ENCODE measurements around the gene MICU2.

MICU2 gene

DNA sequence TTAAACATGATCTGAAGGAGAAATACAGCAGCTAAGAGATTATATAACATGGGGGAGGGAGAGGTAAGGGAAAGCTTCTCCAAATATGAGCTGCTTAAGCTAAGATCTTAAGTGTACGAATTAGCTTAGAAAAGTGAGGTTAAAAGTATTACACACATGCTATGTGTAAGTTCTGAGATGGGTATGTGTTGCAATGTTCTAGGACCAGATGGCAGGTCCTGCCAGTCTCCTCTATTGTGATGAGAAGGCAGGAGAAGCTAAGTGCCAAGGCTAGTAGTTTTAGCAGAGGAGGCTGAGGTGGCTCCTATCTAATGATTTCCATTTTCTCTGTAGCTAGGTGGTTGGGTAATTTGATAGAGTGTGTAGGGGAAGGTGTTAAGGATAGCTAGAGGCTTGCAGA is 57.6 kb downstream of the MICU2 start:
- no peak for DNase-seq (ENCODE audit: low read depth in 2 of 3, low spot score in 2 of 3)

DNA sequence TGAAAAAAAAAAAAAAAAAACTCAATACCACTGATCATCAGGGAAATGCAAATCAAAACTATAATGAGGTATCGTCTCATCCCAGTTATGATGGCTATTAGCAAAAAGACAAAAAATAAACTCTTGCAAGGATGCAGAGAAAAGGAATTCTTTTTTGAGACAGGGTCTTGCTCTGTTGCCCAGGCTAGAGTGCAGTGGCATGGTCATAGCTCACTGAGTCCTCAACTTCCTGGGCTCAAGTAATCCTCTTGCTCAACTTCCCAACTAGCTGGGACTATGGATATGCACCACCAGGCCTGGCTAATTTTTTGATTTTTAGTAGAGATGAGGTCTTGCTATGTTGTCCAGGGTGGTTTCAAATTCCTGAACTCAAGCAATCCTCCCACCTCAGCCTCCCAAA is 59.5 kb downstream of the MICU2 start:
- DNase-seq (ENCODE audit: low read depth in 2 of 3, low spot score in 2 of 3): no peak

DNA sequence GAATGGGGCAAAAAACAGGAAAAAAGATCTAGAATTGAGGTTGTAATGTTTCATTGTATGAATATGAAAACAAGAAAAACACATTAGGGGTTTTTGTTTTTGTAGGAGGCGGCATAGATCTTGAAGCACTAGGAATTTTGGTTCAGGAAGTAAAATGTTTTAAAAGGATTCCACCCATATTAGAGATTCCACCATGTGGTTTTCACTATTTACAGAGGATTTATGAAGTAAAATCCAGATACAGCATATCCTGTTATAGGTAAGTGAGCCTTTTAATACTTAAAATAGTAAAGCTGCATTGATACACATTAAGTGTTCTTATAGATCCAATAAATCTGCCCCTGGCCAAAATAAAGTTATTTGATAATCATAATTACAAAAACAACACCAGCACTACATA is 61.4 kb downstream of the MICU2 start:
- no peak for DNase-seq (ENCODE audit: low read depth in 2 of 3, low spot score in 2 of 3)

DNA sequence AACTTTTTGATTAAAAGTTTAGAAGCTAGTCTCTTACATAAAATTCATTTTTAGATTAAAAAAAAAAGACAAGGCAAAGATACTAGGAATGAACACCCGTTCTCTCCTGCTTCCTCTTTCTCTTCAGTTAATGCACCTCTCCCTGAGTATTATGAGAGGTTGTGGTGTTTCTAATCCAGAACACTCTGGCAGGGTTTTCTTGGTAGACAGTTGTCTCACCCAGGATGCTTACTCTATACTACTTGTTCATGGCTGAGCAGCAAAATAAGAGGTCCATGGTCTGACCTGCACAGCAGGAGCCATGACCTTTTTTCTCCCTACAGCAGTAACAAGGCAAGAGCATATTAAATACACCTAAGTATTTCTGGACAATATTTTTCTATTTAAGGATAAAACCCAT is 62.0 kb downstream of the MICU2 start:
- no peak for DNase-seq (ENCODE audit: low read depth in 2 of 3, low spot score in 2 of 3)

DNA sequence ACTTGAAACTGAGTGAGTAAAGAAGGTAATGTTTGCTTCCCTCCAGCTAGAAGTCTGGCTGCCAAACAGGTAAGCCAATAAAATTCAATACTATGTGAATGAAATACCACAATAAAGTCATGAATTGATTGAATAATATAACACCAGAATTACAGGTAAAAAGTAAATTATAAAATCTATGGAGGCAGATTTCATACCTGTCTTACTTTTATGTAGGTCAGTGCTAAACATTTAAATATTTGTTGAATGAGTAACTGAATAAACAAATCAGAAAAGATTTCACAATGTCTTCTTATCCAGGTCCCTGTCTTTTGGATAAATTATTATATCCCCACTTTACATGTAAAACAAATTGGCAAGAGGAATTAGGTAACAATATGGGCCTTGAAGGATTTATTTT is 62.7 kb downstream of the MICU2 start:
- DNase-seq (ENCODE audit: low read depth in 2 of 3, low spot score in 2 of 3): no peak

DNA sequence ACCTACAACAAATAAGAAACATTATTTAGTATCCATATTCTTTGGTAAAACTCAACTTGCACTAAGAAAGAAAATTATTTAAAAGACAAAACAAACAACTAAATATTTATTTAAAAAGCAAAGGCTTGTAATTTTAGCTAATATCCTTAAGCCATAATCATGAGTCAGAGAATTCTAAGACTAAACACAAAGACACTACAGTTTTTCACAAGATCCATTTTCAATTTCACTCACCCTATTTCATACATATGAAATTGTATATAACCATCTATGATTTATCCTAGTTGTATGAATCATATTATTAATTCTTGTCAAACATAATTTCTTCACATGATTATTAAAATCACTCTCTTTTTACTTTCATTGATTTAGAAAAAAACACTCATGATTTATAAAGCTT is 64.3 kb downstream of the MICU2 start:
- no peak for DNase-seq (ENCODE audit: low read depth in 2 of 3, low spot score in 2 of 3)

DNA sequence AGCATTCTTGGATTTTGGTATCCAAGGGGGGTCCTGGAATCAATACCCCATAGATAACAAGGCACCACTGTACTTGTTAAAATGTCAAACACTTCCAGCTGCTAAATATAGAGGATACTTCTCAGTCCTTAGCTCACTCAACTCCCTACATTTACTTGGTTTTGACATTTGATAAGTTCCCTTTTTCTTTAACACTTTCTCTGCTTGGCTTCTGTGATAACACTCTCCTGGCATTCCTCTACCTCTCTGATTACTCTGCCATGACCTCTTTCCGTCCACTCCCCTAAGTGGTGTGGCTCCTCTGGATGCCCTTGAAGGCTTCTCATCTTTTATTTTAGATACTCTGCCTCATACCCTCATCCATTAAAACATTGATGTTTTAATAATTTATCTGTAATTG is 65.2 kb downstream of the MICU2 start:
- no peak for DNase-seq (ENCODE audit: low read depth in 2 of 3, low spot score in 2 of 3)

DNA sequence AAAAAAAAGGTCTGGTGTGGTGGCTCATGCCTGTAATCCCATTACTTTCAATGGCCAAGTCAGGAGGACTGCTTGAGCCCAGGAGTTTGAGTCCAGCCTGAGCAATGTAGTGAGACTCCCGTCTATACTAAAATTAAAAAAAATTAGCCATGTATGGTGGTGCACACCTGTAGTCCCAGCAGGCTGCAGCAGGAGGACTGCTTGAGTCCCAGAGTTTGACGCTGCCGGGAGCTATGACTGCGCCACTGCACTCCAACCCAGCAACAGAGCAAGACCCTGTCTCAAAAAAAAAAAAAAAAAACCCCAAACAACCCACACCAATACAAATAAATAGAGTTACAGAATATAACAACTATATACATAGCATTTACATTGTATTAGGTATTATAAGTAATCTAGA is 65.7 kb downstream of the MICU2 start:
- DNase-seq (ENCODE audit: low read depth in 2 of 3, low spot score in 2 of 3): no peak

DNA sequence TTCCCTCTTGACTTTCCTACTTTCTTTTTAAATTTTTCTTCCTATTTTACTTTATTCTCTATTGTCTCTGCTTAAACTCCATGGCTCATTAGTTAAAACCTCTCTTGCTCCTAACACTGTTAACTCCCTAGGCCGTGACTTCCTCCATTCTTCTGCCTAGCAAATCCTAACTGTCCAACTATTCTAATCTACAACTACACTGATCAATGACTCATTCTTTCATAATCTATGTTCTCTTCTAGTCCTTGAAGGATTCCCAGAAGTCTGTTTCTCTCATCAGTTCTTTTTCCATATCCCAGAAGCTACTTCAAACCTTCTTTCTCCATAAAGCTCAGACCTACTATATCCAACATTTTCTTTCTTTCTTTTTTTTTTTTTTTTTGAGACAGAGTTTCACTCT is 66.9 kb downstream of the MICU2 start:
- DNase-seq (ENCODE audit: low read depth in 2 of 3, low spot score in 2 of 3): no peak

DNA sequence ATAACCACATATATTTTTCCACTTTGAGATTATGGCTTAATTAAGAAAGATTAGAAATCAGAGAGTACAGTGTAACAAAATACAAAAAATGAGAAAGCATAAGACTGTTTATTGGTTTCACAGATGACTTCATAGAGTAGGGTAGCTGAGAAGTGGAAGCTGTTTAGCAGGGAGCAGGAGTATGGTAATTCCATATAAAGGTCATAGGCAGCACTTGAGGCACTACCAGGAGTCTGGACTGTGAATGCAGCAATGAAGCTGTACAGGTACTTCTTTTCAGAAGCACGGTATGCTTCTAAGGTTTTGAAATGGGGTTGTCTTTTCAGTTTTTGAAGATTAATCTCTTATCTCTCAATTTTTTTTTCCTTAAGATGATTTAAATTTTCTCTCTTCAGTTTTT is 69.2 kb downstream of the MICU2 start:
- DNase-seq (ENCODE audit: low read depth in 2 of 3, low spot score in 2 of 3): no peak

DNA sequence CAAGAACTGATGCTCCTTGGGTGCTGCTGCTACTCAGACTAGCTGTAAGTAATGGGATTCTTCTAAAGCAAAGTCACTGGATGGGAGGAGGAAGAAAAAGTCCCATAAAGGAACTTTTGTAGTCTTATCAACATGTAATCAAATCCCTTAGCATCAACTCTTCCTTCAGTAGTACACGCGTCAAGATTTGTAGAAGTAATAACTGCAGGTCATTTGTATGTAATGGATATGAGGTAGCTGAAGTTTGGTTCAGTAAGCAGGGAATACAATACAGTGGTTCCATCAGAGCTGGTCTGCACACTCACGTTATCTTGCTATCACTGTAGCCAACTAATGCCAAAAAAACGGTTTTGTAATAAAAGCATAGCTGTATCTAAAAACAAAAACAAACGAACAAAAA is 72.5 kb downstream of the MICU2 start:
- no peak for DNase-seq (ENCODE audit: low read depth in 2 of 3, low spot score in 2 of 3)

DNA sequence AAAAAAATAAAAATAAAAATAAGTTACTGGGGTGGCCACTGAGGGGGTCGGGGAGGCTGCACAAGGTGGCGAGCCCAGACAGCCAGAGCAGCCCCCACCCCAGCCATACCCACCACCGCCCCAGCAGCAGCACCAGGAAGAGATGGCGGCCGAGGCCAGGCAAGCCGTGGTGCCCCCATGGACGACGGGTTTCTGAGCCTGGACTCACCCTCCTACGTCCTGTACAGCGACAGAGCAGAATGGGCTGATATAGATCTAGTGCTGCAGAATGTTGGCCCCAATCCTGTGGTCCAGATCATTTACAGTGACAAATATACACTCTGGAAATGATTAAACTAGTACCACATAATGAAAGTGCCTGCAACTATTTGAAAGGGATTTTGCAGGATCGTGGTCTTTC is 73.3 kb downstream of the MICU2 start:
- no peak for DNase-seq (ENCODE audit: low read depth in 2 of 3, low spot score in 2 of 3)

DNA sequence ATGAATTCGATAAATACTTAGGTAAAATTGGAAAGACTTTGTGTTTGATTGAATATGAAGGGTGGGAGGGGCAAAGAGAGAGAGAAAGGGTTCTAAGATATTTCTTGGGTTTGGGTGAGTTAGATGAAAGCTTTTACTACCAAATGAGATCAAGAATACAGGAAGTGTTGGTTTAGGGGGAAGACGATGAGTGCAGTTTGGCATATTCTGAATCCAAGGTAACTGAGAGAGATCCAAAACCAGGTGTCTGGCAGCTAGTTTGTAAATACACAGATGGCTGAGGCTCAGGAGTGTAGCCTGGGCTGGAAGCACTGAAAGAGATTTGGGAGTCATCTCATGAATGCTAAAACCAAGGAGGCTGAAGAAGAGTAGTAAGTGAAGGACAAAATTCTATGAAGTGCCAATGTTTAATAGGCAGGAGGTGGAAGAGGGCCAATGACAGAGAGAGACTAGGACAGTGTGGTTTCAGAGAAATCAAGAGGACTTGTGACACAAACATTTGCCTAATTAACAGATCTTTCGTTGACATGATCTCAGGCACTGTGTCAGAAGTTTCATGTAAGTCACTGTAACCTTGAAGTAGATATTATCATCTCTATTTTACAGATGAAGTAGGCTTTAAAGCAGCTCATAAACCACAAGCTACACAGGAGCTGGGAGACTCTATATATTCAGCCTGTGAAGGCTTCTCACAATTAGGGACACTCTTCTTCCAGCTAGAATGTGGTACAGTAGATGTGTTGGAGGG is 74.7 kb downstream of the MICU2 start:
- no peak for DNase-seq (ENCODE audit: low read depth in 2 of 3, low spot score in 2 of 3)

DNA sequence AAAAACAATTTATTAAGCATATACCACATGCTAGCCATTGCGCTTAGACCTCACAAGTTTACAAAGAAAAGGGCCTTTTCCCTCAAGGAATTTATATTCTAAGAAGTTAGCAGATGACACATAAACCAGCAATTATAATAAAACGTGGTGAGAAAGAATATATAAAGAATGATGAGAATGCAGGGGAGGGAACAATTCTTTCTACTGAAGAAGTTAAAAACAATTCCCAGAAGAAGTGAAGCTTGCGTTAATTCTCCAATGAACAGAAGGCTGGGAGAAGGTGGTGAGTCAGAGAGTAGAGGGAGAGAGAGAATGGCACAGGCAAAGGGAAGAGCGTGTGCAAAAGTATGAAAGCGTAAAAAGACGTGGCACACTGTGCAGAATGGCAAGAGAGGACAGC is 75.4 kb downstream of the MICU2 start:
- no peak for DNase-seq (ENCODE audit: low read depth in 2 of 3, low spot score in 2 of 3)

DNA sequence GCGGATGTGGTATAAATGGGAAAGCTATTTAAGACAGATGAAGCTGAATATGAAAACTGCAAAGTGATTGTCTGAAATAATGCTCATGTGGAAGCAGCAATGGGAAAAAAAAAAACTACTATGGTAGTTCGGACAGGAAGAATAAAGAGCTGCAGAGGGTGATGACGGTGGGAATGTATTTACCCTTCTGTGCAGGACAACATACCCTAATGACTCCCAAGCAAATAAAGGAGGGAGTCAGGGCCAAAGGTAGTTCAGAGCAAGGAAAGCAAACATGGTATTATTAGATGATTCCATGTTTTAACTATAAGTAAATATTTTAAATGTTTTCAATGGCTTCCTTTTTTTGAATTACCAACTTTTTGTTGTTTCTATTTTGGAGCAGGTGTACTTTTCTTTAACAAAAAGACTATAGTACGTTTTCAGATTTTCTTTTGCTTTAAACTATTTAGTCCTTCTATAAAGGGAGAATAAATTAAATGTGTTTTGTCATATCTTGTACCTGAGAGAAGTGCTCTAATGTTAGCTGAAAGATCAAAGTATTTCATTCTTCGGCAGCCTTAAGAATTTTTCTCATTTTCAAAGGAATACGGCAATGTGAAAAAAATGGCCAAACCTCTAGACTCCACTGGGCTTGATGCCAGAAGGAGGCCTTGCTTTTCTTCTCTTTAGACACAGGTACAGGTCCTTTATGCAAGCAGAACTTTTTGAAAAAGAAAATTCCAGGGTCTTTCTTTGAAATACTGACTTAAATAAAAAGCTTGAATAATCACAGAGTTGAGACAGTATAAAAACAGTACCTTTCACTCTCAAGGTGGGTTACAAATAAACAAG is 77.0 kb downstream of the MICU2 start:
- DNase-seq (ENCODE audit: low read depth in 2 of 3, low spot score in 2 of 3): no peak

DNA sequence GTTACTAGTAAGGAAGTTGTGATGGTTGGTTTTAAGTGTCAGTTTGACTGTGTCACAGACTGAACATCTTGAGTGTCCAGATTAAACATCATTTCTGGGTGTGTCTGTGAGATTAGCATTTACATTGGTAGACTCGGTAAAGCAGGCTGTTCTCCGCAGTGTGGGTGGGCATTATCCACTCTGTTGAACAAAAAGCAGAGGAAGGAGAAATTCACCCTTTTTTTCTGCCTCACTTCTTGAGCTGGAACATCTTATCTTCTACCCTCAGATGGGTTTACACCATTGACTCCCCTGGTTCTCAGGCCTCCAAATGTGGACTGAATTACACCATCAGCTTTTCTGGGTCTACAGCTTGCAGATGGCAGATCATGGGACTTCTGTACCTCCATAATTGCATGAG is 81.1 kb downstream of the MICU2 start:
- DNase-seq (ENCODE audit: low read depth in 2 of 3, low spot score in 2 of 3): no peak

DNA sequence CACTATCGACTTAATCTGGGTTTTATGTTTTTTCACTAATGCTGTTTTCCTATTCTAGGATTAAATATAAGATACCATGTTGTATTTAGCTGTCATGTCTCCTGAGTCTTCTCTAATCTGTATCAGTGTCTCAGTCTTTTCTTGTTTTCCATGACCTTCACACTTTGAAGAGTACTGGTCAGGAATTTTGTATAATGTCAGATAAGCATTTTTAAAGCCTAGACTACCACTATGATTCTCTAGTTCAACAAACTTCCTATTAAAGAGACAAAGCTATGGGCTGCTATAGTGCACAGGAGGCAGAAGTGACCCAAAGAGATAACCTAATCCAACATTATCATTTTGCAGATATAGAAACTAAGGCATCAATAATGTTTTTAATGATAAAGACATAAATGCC is 81.8 kb downstream of the MICU2 start:
- DNase-seq (ENCODE audit: low read depth in 2 of 3, low spot score in 2 of 3): no peak

DNA sequence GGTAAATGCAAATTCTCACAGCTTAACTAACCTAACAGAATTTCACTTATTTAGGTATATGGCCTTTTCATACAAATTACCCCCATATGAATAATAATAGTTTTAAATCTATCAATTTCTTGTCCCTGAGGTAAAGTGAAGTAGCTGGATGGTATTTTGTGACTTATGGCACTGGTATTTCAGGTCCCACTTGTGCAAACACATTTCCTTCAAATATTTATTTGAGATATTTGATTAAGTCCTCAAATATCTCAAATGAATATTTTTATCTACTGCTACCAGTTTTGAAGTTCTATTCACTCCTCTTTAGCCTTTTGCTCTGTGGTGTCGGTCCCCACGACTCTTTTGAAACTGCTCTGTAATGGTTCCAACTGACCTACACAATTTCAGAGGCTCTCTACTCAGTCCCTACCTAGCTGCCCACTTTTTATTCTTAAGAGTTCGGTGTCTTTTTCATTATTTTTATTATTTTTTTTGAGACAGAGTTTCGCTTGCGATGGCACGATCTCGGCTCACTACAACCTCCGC is 85.3 kb downstream of the MICU2 start:
- no peak for DNase-seq (ENCODE audit: low read depth in 2 of 3, low spot score in 2 of 3)

DNA sequence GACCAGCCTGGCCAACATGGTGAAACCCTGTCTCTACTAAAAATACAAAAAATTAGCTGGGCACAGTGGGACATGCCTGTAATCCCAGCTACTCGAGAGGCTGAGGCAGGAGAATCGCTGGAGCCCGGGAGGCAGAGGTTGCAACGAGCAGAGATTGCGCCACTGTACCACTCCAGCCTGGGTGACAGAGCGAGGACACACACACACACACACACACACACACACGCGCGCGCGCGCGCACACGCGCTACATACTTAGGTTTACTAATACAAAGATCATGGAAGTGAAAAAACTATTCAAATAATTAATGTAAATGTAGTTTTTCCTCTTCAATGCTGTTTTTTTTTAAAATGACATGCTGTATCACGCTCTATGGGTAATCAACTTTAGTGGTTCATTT is 86.4 kb downstream of the MICU2 start:
- DNase-seq (ENCODE audit: low read depth in 2 of 3, low spot score in 2 of 3): no peak

DNA sequence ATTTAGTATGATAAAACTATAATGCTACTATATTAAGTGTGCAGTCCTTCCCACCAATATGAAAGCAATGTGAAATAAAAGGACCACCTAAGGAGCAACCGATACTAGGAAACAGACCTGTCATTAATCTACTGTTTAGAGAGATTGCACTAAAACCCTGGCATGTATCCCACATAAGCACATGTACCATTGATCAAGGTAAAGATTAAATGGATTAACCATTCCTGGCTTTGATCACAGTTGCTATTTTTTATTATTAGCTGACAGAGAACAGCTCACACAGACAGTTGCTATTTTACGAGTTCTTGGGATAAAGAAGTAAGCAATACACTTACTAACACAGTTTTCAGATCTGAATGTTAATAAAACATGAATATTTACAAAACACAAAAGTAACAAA is 87.2 kb downstream of the MICU2 start:
- no peak for DNase-seq (ENCODE audit: low read depth in 2 of 3, low spot score in 2 of 3)

DNA sequence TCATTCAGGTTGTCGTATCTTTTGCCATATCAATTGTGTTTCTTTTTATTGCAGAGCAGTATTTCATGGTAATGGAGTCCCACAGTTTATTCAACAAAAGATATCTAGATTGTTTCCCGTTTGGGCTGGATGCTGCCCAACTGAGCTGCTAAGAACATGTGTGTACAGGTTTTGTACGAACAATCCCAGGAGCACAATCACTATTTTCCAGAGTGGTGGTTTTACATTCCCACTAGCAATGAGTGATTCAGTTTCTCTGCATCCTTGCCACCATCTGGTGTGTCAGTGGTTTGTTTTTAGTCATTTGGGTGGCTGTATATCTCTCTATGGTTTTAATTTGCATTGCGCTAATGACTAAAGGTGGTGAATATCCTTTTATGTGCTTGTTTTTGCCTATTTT is 92.1 kb downstream of the MICU2 start:
- DNase-seq (ENCODE audit: low read depth in 2 of 3, low spot score in 2 of 3): no peak

DNA sequence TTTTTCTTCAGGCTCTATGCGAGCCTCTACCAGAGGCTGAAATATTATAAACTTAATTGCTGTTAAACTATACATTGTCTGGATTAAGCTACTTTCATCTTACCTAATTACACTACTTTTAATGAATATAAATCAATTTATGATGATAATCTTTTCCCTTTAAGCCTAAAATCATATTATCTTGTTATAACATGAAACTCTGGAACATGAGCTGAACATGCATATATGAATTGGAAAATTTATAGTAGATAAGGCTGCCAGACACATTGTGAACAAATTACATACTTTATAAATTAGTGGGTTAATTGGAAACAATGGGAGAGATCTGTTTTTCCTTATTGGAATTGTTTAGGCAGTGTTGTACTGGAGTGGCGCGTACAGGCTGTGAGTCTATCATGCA is 99.6 kb downstream of the MICU2 start:
- DNase-seq (ENCODE audit: low read depth in 2 of 3, low spot score in 2 of 3): no peak

DNA sequence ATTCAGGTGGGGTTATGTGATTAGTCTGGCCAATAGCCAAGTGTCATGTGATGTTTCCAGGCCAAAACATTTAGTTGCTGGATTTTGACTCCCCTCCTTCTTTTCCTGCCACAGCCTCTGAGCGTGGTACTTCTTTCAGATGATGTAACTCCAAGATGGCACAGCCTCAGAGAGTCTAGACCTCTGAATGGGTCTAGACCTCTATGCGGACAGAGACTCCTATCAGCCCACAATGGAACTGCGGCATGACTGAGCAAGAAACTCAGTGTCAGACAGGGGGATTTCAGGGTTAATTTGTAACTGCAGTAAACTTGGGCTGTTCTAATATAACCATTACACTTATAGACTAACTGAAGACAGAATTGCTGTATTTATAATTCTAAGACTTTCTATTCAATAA is 102.3 kb downstream of the MICU2 start:
- DNase-seq (ENCODE audit: low read depth in 2 of 3, low spot score in 2 of 3): no peak

Data from activated CD8-positive, alpha-beta memory T cell treated with anti-CD3 and anti-CD28 coated beads for 48 hours (primary cell).